Muscle of arm (tissue), 12 donors: ENCODE measurements around the gene MISP3. TPM values are rescaled to one million over a fixed set of nuclear protein-coding genes. Genes with fewer than 3 reads are reported as not detected.

Source experiments
- DNase-seq: peaks from one replicate; pipeline ENCODE4 v3.0.0-alpha.2; 2013
- polyA plus RNA-seq, 12 donors: library from polyadenylated mRNA; unstranded; fragments of 120-200 nt; gene quantifications; one replicate each; pipeline ENCODE4 v1.2.1, GENCODE V29; 2013; ENCODE audit not compliant: insufficient read length in 12 of 12

MISP3 gene
- polyA plus RNA-seq, 12 donors: 0.29 to 6.6 (median 0.58) TPM; not detected in 1

DNA sequence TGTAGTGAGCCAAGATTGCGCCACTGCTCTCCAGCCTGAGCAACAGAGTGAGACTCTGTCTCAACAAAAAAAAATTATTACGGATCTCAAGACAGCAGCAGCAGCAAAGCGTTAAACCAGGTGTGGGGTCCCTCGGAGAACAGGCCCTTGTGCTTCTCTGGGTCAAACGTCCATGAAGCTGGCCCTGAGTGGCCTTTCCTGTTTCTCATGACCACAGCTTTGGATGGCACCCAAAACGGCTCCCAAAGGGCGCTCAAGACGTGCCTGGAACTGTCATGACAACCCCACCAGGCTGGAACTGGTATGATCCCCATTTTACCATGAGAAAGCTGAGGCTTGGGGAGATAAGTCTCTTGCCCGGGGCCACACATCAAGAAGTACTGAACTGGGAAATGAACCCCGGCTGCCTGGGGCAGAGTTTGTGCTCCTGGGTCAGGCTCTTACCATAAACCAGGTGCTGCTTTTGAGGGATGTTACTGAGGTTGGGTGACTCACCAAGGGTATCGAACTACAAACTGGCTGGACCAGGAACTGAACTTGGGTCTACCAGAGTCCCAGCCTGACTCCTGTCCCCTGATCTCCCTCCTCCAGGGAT lies 29.6 kb downstream of the MISP3 start:
- no peak for DNase-seq

DNA sequence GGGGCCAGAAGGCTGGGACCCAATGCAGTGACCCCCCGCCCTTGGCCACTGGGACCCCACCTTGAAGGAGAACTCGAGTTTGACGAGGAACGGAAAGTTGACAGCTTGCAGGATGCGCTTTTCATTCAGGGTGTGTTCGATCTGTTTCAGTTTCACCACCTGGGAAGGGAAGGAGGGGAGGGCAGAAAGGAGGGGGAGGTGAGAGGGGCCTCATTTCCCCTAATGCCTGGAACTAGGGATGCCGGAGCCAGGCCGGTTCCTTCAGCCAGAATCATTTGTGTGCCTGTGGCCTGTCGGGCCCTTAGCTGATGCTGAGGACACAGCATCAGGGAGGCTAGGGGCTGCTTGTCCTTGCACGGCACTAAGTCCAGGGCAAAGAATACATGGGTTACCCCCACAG lies 30.2 kb downstream of the MISP3 start:
- DNase-seq: no peak

- no peak for DNase-seq
Observed at GRCh38 chr19:14103310-14103709, 30.7 kb downstream of the MISP3 start.

- no peak for DNase-seq
Observed at GRCh38 chr19:14105680-14106079, 33.1 kb downstream of the MISP3 start.

- DNase-seq: no peak
Observed at GRCh38 chr19:14106840-14107239, 34.3 kb downstream of the MISP3 start.

DNA sequence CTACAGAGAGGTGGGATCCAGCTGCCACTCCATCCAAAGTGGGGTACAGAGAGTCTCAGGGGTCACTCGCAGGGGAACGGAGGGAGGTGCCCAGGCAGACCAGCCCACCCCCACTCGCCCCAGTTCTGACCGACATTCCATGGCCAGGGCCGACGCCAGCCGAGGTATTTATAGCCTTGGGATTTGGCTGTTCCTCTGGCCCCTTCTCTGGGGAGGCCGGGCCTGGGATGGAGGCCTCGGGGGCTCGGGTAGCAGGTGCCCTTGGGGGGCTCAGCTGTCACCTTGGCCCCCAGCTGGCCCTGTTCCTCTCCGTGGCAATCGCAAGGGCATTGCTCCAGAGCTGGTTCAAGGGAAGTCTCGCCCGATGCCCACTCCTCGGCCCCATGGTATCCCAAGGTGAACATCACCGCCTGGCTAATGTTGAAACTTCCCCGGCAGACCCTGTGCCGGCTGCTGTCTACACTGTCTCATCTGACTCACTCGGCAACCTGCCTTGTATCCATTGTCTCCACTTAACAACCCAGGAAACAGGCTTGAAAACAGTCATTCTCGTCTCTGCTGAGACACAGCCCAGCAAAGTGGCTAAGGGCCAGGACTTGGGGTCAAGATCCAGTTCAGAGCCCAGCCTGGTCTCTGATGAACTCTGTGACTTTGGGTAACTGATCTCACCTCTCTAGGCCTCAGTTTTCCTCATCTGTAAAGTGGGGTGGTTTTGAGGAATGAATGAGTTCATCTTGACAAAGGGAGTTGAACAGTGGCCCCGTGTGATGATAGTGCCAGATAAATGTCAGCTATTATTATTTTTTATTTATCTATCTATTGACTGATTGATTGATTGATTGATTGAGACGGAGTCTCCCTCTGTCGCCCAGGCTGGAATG lies 35.2 kb downstream of the MISP3 start:
- no peak for DNase-seq

DNA sequence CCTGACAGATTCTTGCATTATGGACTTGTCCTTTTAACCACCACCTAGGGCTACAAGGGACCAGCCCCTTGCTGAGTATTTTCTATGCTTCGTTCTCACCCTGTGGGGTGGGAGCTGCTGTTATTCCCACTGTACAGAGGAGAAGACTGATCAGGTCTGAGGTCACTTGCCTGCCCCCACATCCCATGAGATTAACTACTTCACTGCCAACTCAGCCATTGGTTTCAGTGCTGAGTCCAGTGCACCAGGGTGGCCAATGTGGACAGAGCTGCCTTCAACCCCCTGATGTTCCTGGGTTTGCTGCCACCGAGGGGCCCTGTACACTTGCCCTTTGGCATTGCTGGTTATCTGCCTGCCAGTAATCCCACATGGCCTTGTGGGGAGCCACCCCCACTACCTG lies 38.1 kb downstream of the MISP3 start:
- DNase-seq: no peak

GRCh38 chr19:14111486-14111885 lies 38.9 kb downstream of the MISP3 start:
- no peak for DNase-seq

DNA sequence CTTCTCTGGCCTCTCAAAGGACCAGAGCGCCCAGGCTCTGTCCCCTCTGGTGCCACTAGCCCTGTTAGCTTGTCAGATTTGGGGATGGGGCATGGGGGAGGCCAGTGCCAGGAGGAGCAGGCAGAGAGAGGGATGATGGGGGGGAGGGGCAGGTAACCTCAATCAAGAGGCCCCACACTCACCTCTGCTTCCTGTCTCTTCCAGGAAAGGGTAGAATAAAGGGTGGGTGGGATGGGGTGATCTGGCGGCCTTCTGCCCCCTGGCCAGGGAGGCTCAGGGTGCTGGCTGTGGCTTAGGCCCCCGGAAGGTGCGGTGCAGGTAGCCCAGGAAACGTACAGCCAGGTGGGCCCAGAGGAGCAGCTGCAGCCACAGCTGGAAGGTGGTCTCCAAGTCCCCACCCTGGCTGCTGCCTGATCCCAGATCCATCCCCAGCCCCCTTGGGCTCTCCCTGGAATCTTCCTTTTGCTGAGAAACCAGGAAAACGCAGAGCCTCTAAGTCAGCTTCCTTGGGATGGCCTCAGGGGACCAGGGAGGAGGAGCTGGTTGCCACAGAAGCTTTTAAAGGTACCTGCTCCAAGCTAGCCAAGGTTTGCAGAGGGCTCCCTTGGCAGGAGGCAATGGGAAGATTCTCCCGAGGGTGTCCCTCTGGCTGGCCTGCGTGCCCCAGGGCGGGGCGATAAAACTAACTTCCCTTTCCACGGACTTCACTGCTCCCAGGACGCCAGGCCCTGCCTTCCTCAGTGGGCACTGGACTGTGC lies 39.6 kb downstream of the MISP3 start:
- no peak for DNase-seq

- no peak for DNase-seq
Observed at GRCh38 chr19:14112809-14113385, 40.3 kb downstream of the MISP3 start.

- DNase-seq: no peak
Observed at GRCh38 chr19:14113762-14114414, 41.3 kb downstream of the MISP3 start.

DNA sequence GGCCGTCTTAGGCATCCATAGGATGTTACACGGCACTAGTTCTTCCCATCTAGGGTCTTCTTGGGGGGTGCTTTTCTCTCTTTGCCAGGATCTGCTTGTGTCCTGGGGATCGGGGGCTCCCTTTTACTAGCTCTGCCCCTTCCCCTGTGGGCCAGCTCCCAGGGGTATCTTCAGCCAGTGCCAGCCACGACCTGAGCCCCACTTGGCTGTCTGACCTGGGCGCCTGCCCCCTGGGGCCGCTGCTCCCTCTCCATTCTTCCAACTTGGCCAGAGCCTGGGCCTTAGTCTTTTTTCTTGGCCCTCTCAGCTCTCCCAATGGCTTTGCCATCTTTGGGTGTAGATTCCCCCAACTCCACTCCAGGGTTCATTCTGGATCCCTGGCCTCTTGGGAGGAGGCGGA lies 41.9 kb downstream of the MISP3 start:
- DNase-seq: no peak

DNA sequence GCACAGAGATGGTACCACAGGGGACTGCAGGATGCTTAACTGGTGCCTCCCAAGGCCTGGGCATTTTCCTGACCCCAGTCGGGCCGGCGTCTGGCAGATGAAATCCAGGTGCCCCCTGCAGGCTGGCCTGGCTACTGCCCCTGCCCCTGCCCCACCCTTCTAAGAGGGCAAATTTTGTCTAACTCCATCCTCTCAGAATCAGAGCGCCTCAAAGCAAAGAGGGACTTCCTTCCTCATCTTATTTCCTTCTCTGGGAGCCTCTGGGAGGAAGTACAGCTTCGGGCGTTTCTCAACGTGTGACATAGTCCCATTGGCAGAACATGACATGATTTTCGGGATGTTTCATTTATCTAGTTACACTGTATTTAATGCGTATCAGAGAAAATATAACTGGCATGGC lies 42.3 kb downstream of the MISP3 start:
- no peak for DNase-seq

DNA sequence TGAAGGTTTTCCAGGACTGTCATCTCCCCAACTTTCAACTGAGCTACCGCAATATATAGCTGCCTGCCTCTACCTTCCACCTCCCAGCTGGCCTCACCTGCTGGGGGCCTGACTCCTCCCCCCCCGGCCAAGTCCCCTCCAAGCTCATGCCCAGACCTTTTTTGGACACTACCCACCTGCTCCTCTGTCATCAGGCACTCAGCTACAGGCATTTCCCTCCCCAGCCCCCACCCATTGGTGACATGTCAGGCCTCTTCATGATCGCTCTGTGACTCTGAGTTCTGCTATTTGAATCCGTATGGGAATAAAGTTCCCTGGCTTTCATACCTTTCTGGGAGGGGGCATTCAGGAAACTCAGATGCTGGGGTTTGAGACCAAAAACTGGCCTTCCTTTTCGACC lies 43.2 kb downstream of the MISP3 start:
- no peak for DNase-seq

- no peak for DNase-seq
Observed at GRCh38 chr19:14116525-14116917, 43.9 kb downstream of the MISP3 start.

DNA sequence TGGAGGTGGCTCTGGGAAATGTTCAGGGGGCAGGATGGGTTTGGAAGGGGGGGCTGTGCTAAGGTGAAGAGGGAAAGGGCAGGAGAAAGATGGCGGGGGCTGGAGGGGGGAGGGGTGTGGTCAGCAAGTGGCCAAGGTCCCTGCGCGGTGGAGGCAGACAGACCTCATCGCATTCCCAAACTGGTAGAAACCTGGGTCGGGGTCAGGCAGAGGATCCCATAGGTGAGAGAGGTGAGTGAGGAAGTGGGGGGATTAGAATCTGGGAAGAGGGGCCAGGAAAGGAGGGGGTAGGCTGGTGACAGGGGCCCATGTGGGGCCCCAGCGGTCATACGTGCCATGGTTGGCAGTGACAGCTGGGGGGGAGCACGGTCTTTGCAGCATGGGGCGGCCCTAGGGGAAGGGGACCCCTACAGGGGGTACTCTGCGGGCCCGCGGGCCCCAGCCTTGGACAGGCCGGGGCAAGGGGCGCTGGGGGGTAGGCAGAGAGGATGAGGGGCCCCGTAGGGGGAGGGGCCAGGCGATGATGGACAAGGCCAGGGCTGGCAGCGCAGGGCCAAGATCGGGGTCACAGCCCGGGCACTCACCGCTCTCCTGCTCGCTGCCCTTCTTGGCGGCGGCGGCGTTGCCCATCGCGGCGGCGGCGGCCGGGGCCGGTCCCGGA lies 44.5 kb downstream of the MISP3 start:
- no peak for DNase-seq

DNA sequence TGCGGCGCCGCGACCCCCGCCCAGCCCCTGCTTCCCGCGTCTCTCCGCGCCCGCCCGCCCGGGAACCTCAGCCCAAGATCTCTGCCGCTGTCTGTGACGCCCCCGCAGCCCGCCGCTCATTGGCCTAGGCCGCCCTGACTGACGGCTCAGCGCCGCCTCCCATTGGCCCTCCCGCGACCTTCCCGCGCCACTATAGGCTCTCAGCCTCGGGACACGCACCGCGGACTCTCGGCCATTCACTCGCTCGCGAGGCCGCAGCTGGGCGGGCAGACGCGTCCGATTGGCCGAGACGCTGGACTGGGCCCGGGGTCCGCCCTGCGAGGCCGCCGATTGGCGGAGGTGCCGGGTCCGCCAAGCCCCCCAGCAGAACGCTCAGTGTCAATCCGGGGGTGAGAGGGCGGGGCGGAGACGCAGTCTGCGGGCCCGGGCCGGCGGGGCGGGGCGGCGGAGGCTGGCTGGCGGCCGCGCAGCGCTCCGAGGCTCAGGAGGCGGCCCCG lies 45.1 kb downstream of the MISP3 start, which contains the start of gene PRKACA:
Gene PRKACA (minus strand): TSS at position 95 of the 497 bp plus-strand sequence. CDS start 215 bp downstream, outside the sequence.
- peak; percentile 98 for DNase-seq

DNA sequence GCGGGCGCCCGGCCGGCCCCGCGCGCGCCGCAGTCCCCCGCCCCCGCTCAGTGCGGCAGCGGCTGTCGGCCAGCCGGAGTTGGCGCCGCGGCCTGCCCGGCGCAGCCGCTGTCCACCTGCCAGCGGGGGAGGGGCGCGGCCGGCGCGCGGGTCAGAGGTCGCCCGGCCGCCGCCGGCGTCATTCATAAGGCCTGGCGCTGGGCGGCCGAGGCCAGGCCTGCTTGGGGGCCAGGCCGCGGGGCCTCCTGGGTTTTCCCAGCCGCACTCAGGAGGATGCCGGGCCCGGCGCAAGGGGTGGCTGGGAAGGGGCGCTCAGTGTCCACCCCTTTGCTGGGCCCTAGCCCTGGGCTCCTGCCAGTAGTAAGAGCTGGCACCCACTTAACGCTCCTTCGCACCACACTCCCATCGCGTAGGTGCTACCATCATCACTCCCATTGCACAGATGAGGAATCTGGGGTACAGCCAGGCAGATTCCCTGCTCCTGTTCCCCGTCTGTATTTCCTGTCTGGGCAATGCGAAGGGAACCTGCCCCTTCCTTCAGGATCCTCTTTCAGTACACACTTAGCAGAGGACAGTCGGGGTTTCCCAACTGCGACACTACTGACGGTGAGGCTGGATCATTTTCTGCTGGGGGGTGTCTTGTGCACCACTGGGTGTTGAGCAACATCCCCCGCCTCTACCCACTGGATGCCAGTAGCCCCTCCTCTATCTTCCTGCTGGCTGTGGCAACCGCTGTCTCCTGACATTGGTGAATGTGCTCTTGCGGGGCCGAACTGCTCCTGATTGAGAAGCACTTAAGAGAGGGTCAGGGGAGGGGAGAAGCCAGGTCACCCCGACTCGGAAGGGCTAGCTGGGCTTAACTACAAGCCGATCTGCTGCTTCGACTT lies 45.8 kb downstream of the MISP3 start:
- DNase-seq: peak; percentile 65

GRCh38 chr19:14119146-14119545 lies 46.6 kb downstream of the MISP3 start:
- DNase-seq: no peak
